Testis (tissue), 2 donors: ENCODE results near the gene RHBDD1.

Experiments
- CTCF ChIP-seq, 3 experiments: fragments of 450-650 bp in 2 of 3; fragments of 200-600 bp in 1 of 3; sonication (generic) in 1 of 3; IDR thresholded peaks; one replicate each; pipeline ENCODE4 v1.5.1; 2016 to 2019; ENCODE audit warnings: antibody characterized with exemption in 3 of 3, mild to moderate bottlenecking in 2 of 3, moderate library complexity in 1 of 3
- POLR2A ChIP-seq: fragments of 450-650 bp; IDR thresholded peaks from one replicate; pipeline ENCODE4 v1.6.1; 2017; ENCODE audit warnings: antibody characterized with exemption, mild to moderate bottlenecking, moderate library complexity

- TF ChIP-seq CTCF (IDR thresholded peaks at IDR 0.05), result no peak
- TF ChIP-seq POLR2A, result no peak
Observed at GRCh38 chr2:226985583-226985946, 149.7 kb downstream of the RHBDD1 start.
